KMS-11 (cell line): Measurements from ENCODE around the gene RPS19.
"Not testable (repeated sequence)": the region's sequence is repeated elsewhere in the genome, so short reads cannot be mapped to it uniquely, and the experiment has no call there.

Experiments
- H2AFZ ChIP-seq: fragments of 200-600 bp; sonication (generic); 2 replicates; pipeline ENCODE4 v1.6.1; 2016; ENCODE audit warnings: antibody characterized with exemption, mixed run types, low read depth
- H3K27ac ChIP-seq: fragments of 200-600 bp; sonication (generic); 2 replicates; pipeline ENCODE4 v1.6.1; 2016; ENCODE audit warnings: mild to moderate bottlenecking, mixed run types
- H3K27me3 ChIP-seq: fragments of 200-600 bp; sonication (generic); 2 replicates; pipeline ENCODE4 v1.6.1; 2017; ENCODE audit warnings: mild to moderate bottlenecking, low read depth, mixed run types, moderate library complexity; ENCODE audit not compliant: insufficient read depth
- H3K36me3 ChIP-seq: fragments of 200-600 bp; sonication (generic); 2 replicates; pipeline ENCODE4 v1.6.1; 2017; ENCODE audit warnings: mild to moderate bottlenecking, mixed run types; ENCODE audit not compliant: insufficient read depth
- H3K4me1 ChIP-seq: fragments of 200-600 bp; sonication (generic); 2 replicates; pipeline ENCODE4 v1.6.1; 2016; ENCODE audit warnings: mild to moderate bottlenecking, low read depth, mixed run types; ENCODE audit not compliant: poor library complexity, severe bottlenecking
- H3K4me2 ChIP-seq: fragments of 200-600 bp; sonication (generic); 2 replicates; pipeline ENCODE4 v1.7.0; 2016; ENCODE audit warnings: mild to moderate bottlenecking, mixed run types
- H3K4me3 ChIP-seq: fragments of 200-600 bp; sonication (generic); IDR thresholded peaks from 2 replicates; pipeline ENCODE4 v1.6.1; 2017; ENCODE audit warnings: low read depth, low read length, mixed read lengths; ENCODE audit not compliant: insufficient read depth
- H3K79me2 ChIP-seq: fragments of 200-600 bp; sonication (generic); 2 replicates; pipeline ENCODE4 v1.6.1; 2016; ENCODE audit warnings: low read depth, mixed run types; ENCODE audit not compliant: insufficient read depth
- H3K9ac ChIP-seq: fragments of 200-600 bp; sonication (generic); 2 replicates; pipeline ENCODE4 v1.6.1; 2016; ENCODE audit warnings: mild to moderate bottlenecking, mixed run types
- H4K20me1 ChIP-seq: fragments of 200-600 bp; sonication (generic); 2 replicates; pipeline ENCODE4 v1.6.1; 2016; ENCODE audit warnings: mild to moderate bottlenecking, mixed run types; ENCODE audit not compliant: insufficient read depth
- CTCF ChIP-seq: fragments of 200-600 bp; sonication (generic); conservative IDR thresholded peaks from 2 replicates; pipeline ENCODE4 v1.6.1; 2017; ENCODE audit warnings: low read depth, mild to moderate bottlenecking, antibody characterized with exemption, low read length, moderate library complexity, mixed read lengths

The RPS19 gene

DNA sequence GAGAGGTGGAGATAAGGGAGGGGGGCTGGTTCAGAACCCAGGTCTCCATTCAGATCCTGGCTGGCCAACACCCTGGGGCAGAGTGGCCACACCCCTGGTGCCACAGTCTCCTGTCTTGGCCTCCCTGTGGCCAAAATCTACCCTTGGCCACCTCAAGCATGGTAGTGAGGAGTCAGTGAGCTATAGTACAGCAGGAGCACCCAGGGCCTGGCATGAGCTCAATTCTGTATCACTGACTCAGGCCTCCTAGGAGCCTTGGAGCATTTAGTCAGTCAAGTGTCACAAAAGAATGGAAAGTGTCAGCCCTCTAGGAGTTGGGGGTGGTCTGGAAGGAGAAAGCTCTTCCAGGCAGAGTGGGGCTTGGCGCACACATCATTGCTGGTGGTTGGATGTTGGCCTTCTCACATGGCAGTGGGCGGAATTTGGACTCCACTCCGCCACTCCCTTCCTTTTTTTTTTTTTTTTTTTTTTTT lies 10.4 kb downstream of the RPS19 start:
- H3K36me3 ChIP-seq = peaks cover 19% of the 10 kb centered on the region; the same call in 1 of the 2 replicates
- TF ChIP-seq CTCF = no peak
- H4K20me1 ChIP-seq = peaks cover 20% of the 10 kb centered on the region
- H3K9ac ChIP-seq = no peak overlapping the region
- peaks cover 32% of the 10 kb centered on the region for H3K79me2 ChIP-seq
- H3K27ac ChIP-seq = peak overlapping the region; percentile 19; the same call in 1 of the 2 replicates
- no peaks in the 10 kb centered on the region for H3K27me3 ChIP-seq
- H3K4me3 ChIP-seq = no peak overlapping the region
- no peak overlapping the region for H2AFZ ChIP-seq
- peaks cover 79% of the 10 kb centered on the region for H3K4me1 ChIP-seq
- peak overlapping the region; percentile 49; the same call in 1 of the 2 replicates for H3K4me2 ChIP-seq

DNA sequence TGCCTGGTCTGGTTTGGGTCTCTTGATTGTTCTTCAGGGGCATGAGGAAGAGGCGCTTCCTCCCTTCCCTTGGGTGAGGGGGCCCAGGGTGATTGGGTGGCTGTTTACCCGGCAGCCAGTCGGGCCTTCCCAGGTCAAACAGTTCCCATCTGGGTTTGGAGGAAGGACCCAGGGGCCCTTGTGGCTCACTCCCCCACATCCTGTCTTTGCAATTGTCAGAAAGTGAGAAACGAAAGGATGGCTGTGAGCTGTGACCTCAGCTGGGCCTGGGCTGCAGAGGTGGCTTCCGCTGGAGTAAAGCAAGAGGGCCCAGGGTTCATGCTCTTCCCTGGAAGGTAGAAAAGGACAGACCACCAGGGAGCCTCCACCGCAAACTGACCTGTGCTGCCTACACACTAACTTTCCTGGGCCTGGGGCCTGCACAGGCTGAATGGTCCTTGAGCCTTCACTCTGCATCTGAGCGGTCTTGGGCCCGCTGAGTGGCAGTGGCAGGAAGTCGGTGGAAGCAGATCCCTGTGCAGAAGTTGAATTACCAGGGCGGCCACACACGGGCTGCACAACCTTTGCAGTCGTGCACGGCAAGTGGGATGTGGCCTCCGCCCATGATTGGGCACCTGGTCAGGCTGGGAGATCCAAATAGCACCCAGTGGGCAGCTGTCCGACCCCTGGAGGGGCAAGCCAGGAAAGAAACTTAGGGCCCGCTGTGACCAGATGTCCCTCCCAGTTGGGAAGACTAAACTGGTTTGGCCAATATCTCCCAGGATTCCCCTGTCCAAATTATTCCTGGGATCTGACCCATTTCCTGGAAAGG lies 11.7 kb downstream of the RPS19 start:
- H2AFZ ChIP-seq = no peak overlapping the region
- no peaks in the 10 kb centered on the region for H3K27me3 ChIP-seq
- no peak overlapping the region for H3K4me3 ChIP-seq
- H3K4me2 ChIP-seq = peak overlapping the region; percentile 42; the same call in 1 of the 2 replicates
- no peak for TF ChIP-seq CTCF
- peaks cover 20% of the 10 kb centered on the region for H4K20me1 ChIP-seq
- peaks cover 14% of the 10 kb centered on the region; the same call in 1 of the 2 replicates for H3K36me3 ChIP-seq
- no peak overlapping the region for H3K9ac ChIP-seq
- H3K4me1 ChIP-seq = peaks cover 72% of the 10 kb centered on the region
- H3K79me2 ChIP-seq = peaks cover 18% of the 10 kb centered on the region; the same call in 1 of the 2 replicates
- H3K27ac ChIP-seq = peak overlapping the region; percentile 35; the same call in 1 of the 2 replicates

DNA sequence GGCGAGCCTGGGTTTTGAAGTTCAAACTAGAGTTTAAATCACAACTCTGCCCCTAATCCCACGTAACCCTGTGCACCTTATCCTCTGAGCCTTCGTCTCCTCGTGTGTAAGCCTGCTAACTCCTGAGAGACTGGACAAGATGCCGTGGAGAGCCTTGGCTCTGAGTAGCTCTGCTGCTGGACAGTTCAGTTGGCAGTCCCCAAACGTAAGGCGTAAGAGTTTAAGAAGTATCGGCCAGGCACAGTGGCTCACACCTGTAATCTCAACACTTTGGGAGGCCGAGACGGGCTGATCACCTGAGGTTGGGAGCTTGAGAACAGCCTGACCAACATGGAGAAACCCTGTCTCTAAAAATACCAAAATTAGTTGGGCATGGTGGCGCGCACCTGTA lies 12.3 kb downstream of the RPS19 start:
- Histone ChIP-seq H2AFZ (no peak overlapping the region), H4K20me1 (peaks cover 20% of the 10 kb centered on the region), H3K27me3 (no peaks in the 10 kb centered on the region), H3K9ac (no peak overlapping the region), H3K4me2 (no peak overlapping the region), H3K4me1 (peaks cover 72% of the 10 kb centered on the region), H3K4me3 (no peak overlapping the region), H3K27ac (no peak overlapping the region; the same call in 1 of the 2 replicates), H3K79me2 (peaks cover 12% of the 10 kb centered on the region; the same call in 1 of the 2 replicates), H3K36me3 (peaks cover 14% of the 10 kb centered on the region; the same call in 1 of the 2 replicates)
- TF ChIP-seq CTCF = no peak

GRCh38 chr19:41872775-41873647 lies 13.0 kb downstream of the RPS19 start:
- no peaks in the 10 kb centered on the region for H3K27me3 ChIP-seq
- peak; percentile 71 for TF ChIP-seq CTCF
- peaks cover 70% of the 10 kb centered on the region for H3K4me1 ChIP-seq
- H2AFZ ChIP-seq = no peak overlapping the region
- no peak overlapping the region for H3K4me3 ChIP-seq
- H3K9ac ChIP-seq = no peak overlapping the region
- H3K36me3 ChIP-seq = peaks cover 14% of the 10 kb centered on the region; the same call in 1 of the 2 replicates
- peaks cover 16% of the 10 kb centered on the region for H4K20me1 ChIP-seq
- no peak overlapping the region for H3K4me2 ChIP-seq
- H3K27ac ChIP-seq = no peak overlapping the region
- H3K79me2 ChIP-seq = peaks cover 6% of the 10 kb centered on the region; the same call in 1 of the 2 replicates

- H4K20me1 ChIP-seq, H3K4me2 ChIP-seq, H3K36me3 ChIP-seq, H3K27ac ChIP-seq, H3K27me3 ChIP-seq, H3K79me2 ChIP-seq, H3K4me3 ChIP-seq, H2AFZ ChIP-seq, H3K9ac ChIP-seq: not testable (repeated sequence)
- peaks cover 41% of the 10 kb centered on the region for H3K4me1 ChIP-seq
Observed at GRCh38 chr19:41875973-41876372, 15.9 kb downstream of the RPS19 start.
